ENCODE measurements around the gene AHI1. TPM values are rescaled to one million over a fixed set of nuclear protein-coding genes. Genes with fewer than 3 reads are reported as not detected.

The AHI1 gene
- total and polyA plus RNA-seq, 2 donors (not counting 1 experiment from before 2014, with no cell fraction given) = 8.3 to 61.7 TPM

- WGBS (ENCODE audit: insufficient coverage) = no CpG with 5 or more reads among the region's 1 CpG
- Histone ChIP-seq H3K9ac (ENCODE audit: low read length) (no peak overlapping the region), H3K9me3 (ENCODE audit: control extremely low read depth in 1 of 3, control insufficient read depth in 2 of 3, insufficient read depth in 1 of 3, low read length in 2 of 3) (no peaks in the 10 kb centered on the region), H3K27ac (ENCODE audit: low read length in 2 of 2) (no peak overlapping the region), H3K4me3 (ENCODE audit: control extremely low read depth in 1 of 5, extremely low read depth in 1 of 5, insufficient read depth in 1 of 5, low read depth in 2 of 5, low read length in 4 of 5) (no peak overlapping the region), H4K20me1 (ENCODE audit: control insufficient read depth, insufficient read depth, low read length, poor library complexity, severe bottlenecking) (no peaks in the 10 kb centered on the region), H3K27me3 (replicated peaks in 1 of 4; ENCODE audit: control extremely low read depth in 1 of 4, control insufficient read depth in 3 of 4, insufficient read depth in 4 of 4, low read length in 3 of 4) (no peaks in the 10 kb centered on the region), H3K36me3 (replicated peaks in 1 of 2; ENCODE audit: control extremely low read depth in 1 of 2, control insufficient read depth in 1 of 2, extremely low read depth in 1 of 2, insufficient read depth in 2 of 2, low read length in 1 of 2) (no peaks in the 10 kb centered on the region), H3K4me1 (ENCODE audit: control insufficient read depth in 2 of 2, insufficient read depth in 2 of 2, low read length in 2 of 2) (peaks cover 11 to 12% of the 10 kb centered on the region in 2 donors), H2AFZ (ENCODE audit: insufficient read depth, low read depth, low read length, poor library complexity, severe bottlenecking) (no peak overlapping the region), H3K79me2 (ENCODE audit: control insufficient read depth, insufficient read depth, low read length) (no peaks in the 10 kb centered on the region), H3K4me2 (replicated peaks; ENCODE audit: low read depth, low read length, poor library complexity, severe bottlenecking) (no peak overlapping the region)
- H3K9me3 Mint-ChIP-seq (ENCODE audit: insufficient read depth) = no peaks in the 10 kb centered on the region
- no peak for DNase-seq
- ChIA-PET CTCF (no interaction called here), POLR2A (no interaction called here)
- H3K27me3 Mint-ChIP-seq = no peaks in the 10 kb centered on the region
- TF ChIP-seq, protein P1, sequence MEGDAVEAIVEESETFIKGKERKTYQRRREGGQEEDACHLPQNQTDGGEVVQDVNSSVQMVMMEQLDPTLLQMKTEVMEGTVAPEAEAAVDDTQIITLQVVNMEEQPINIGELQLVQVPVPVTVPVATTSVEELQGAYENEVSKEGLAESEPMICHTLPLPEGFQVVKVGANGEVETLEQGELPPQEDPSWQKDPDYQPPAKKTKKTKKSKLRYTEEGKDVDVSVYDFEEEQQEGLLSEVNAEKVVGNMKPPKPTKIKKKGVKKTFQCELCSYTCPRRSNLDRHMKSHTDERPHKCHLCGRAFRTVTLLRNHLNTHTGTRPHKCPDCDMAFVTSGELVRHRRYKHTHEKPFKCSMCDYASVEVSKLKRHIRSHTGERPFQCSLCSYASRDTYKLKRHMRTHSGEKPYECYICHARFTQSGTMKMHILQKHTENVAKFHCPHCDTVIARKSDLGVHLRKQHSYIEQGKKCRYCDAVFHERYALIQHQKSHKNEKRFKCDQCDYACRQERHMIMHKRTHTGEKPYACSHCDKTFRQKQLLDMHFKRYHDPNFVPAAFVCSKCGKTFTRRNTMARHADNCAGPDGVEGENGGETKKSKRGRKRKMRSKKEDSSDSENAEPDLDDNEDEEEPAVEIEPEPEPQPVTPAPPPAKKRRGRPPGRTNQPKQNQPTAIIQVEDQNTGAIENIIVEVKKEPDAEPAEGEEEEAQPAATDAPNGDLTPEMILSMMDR (IDR thresholded peaks at IDR 0.05) = no peak
- no peak for TF ChIP-seq EZH2 (IDR thresholded peaks at IDR 0.05; ENCODE audit: borderline replicate concordance, insufficient read depth, low read depth, low read length, poor library complexity, severe bottlenecking)
- no peak overlapping the region for H3K4me3 Mint-ChIP-seq
- H3K27ac Mint-ChIP-seq = no peak overlapping the region
- H3K4me1 Mint-ChIP-seq = peaks cover 16% of the 10 kb centered on the region
- no peak for ATAC-seq (ENCODE audit: low read depth)
- intact Hi-C loops (cut with micrococcal nuclease) = no loop called here
These were observed 243.1 kb downstream of the AHI1 start for GRCh38 chr6:135254471-135254870.

DNA sequence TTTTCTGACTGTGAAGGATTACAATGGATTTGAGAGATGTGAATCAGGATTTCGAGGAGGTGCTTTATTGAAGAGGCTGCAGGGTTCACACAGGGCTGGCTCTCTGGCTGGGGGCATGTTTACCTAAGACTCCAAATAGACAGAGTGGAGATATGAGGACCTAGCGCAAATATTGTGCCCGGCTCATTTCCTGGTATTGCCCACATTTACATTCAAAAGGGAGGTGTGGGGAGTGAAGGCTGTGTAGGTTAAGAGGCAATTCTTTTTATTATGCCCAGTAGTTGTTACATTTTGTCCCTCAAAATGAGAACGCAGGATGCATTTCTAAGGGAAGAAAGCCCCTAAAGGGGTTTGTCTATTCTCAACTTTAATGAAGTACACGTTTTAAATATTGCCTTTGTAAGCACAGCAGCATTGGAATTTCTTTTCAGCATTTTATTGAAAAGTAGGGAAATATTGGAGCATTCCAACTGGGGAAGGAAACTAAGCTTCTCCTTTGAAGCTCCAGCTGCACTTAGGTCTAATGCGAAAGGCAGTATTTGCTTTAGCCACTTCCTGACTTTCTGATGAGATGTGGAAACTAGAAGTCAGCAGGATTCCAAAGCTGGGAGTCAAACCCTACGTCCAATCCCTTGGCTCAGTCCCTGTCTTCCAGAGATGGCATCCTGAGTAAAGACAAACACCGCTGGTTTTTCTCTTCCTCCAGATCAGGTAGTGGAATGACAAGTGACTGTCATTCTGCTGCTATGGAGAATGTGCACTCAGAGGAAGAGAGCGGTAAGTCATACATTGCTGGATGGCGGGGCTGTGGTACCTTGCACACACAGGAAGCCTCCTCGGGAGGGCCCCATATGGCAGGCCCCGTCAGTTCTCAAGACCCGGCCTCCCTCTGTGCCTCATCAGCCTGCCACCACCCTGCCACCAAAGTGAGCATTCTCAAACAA, 245.8 kb downstream of the AHI1 start:
- Histone ChIP-seq H3K4me3 (ENCODE audit: control extremely low read depth in 1 of 5, extremely low read depth in 1 of 5, insufficient read depth in 1 of 5, low read depth in 2 of 5, low read length in 4 of 5) (no peak overlapping the region), H3K9me3 (ENCODE audit: control extremely low read depth in 1 of 3, control insufficient read depth in 2 of 3, insufficient read depth in 1 of 3, low read length in 2 of 3) (no peaks in the 10 kb centered on the region), H2AFZ (ENCODE audit: insufficient read depth, low read depth, low read length, poor library complexity, severe bottlenecking) (no peak overlapping the region), H3K27ac (ENCODE audit: low read length in 2 of 2) (no peak overlapping the region), H3K9ac (ENCODE audit: low read length) (no peak overlapping the region), H3K27me3 (replicated peaks in 1 of 4; ENCODE audit: control extremely low read depth in 1 of 4, control insufficient read depth in 3 of 4, insufficient read depth in 4 of 4, low read length in 3 of 4) (no peaks in the 10 kb centered on the region), H3K79me2 (ENCODE audit: control insufficient read depth, insufficient read depth, low read length) (no peaks in the 10 kb centered on the region), H4K20me1 (ENCODE audit: control insufficient read depth, insufficient read depth, low read length, poor library complexity, severe bottlenecking) (no peaks in the 10 kb centered on the region), H3K36me3 (replicated peaks in 1 of 2; ENCODE audit: control extremely low read depth in 1 of 2, control insufficient read depth in 1 of 2, extremely low read depth in 1 of 2, insufficient read depth in 2 of 2, low read length in 1 of 2) (no peaks in the 10 kb centered on the region), H3K4me1 (ENCODE audit: control insufficient read depth in 2 of 2, insufficient read depth in 2 of 2, low read length in 2 of 2) (peaks cover 11 to 14% of the 10 kb centered on the region in 2 donors), H3K4me2 (replicated peaks; ENCODE audit: low read depth, low read length, poor library complexity, severe bottlenecking) (no peak overlapping the region)
- DNase-seq = no peak
- intact Hi-C loops (cut with micrococcal nuclease) = no loop called here
- 86% methylated on average over 7 of the region's 13 CpGs for WGBS (ENCODE audit: insufficient coverage)
- CTCF ChIA-PET = interaction anchor here (0.6 kb wide), 1 partner anchor 1623 kb away, joined by 5 read pairs; no protein-coding TSS in a partner anchor
- H3K27me3 Mint-ChIP-seq = no peaks in the 10 kb centered on the region
- POLR2A ChIA-PET = no interaction called here
- H3K9me3 Mint-ChIP-seq (ENCODE audit: insufficient read depth) = no peaks in the 10 kb centered on the region
- H3K4me1 Mint-ChIP-seq = peaks cover 18% of the 10 kb centered on the region
- no peak for TF ChIP-seq EZH2 (IDR thresholded peaks at IDR 0.05; ENCODE audit: borderline replicate concordance, insufficient read depth, low read depth, low read length, poor library complexity, severe bottlenecking)
- TF ChIP-seq, protein P1 (IDR thresholded peaks at IDR 0.05) = no peak
- no peak for ATAC-seq (ENCODE audit: low read depth)
- no peak overlapping the region for H3K27ac Mint-ChIP-seq
- no peak overlapping the region for H3K4me3 Mint-ChIP-seq

All from B cell (primary cell).